ENCODE measurements around the gene KY.

GRCh38 chr3:134624537-134625287 lies 26.1 kb downstream of the KY start:
- TF ChIP-seq MAX (IDR thresholded peaks at IDR 0.05) (no peak), CEBPB (IDR thresholded peaks at IDR 0.05) (no peak), EP300 (IDR thresholded peaks at IDR 0.05; ENCODE audit: borderline replicate concordance) (no peak), YY1 (IDR thresholded peaks at IDR 0.05; ENCODE audit: low read depth) (no peak), USF1 (IDR thresholded peaks at IDR 0.05) (no peak), RAD21 (IDR thresholded peaks at IDR 0.05; ENCODE audit: low read depth) (no peak), EGR1 (IDR thresholded peaks at IDR 0.05) (no peak), NFIC (IDR thresholded peaks at IDR 0.05) (no peak), TAF1 (IDR thresholded peaks at IDR 0.05; ENCODE audit: low read depth) (no peak), CREB1 (IDR thresholded peaks at IDR 0.05; ENCODE audit: low read depth) (no peak), REST (IDR thresholded peaks at IDR 0.05; ENCODE audit: low read depth) (no peak), FOXM1 (IDR thresholded peaks at IDR 0.05; ENCODE audit: borderline replicate concordance, low read depth) (no peak), TEAD4 (IDR thresholded peaks at IDR 0.05) (no peak), ZBTB7A (IDR thresholded peaks at IDR 0.05; ENCODE audit: low read depth) (no peak)

All from Ishikawa (cell line).